CD4-positive, alpha-beta T cell (primary cell): Measurements from ENCODE around the gene APBA2. TPM values are rescaled to one million over a fixed set of nuclear protein-coding genes. Genes with fewer than 3 reads are reported as not detected.

Source experiments
- ATAC-seq: fragments of 200-7000 bp; cut with Tn5 transposase; one replicate; pipeline ENCODE4 v1.10.0; 2022; ENCODE audit warnings: mild to moderate bottlenecking; ENCODE audit not compliant: poor library complexity
- CTCF ChIA-PET: fragments of 350-600 bp; sonication (Branson Sonifier 250); formaldehyde crosslinking; loops from one replicate; lab custom pipeline; 2021; ENCODE audit warnings: antibody characterized with exemption, inconsistent platforms; lab: Charles Lee
- POLR2A ChIA-PET: fragments of 350-600 bp; sonication (Branson Sonifier 250); formaldehyde crosslinking; loops from one replicate; lab custom pipeline; 2021; ENCODE audit warnings: antibody characterized with exemption, inconsistent platforms; lab: Charles Lee
- DNase-seq, 14 experiments: peaks; one replicate each; pipeline ENCODE4 v3.0.0-alpha.2; 2013 to 2020; ENCODE audit warnings: mixed read lengths in 2 of 14
- H3K27ac ChIP-seq, 2 donors: one replicate each; pipeline versions ENCODE4 v1.5.1 to v1.7.0; 2013; ENCODE audit warnings: low read length in 2 of 2, low read depth in 1 of 2, mild to moderate bottlenecking in 1 of 2
- H3K27me3 ChIP-seq, 2 experiments: 1 replicate in 1 of 2; 2 replicates in 1 of 2; pipeline versions ENCODE4 v1.6.1 to v1.7.0; 2013; ENCODE audit warnings: low read length in 2 of 2, control low read depth in 1 of 2, mild to moderate bottlenecking in 1 of 2, moderate library complexity in 1 of 2; ENCODE audit not compliant: insufficient read depth in 2 of 2, control insufficient read depth in 1 of 2
- H3K36me3 ChIP-seq: one replicate; pipeline ENCODE4 v1.6.1; 2013; ENCODE audit warnings: low read length, control low read depth; ENCODE audit not compliant: insufficient read depth
- H3K4me1 ChIP-seq: one replicate; pipeline ENCODE4 v1.6.1; 2013; ENCODE audit warnings: low read length, control low read depth; ENCODE audit not compliant: insufficient read depth
- H3K4me3 ChIP-seq: one replicate; pipeline ENCODE4 v1.5.1; 2013; ENCODE audit warnings: mild to moderate bottlenecking, low read length, moderate library complexity
- H3K9me3 ChIP-seq, 2 experiments: 1 replicate in 1 of 2; 2 replicates in 1 of 2; pipeline versions ENCODE4 v1.6.1 to v1.7.0; 2013; ENCODE audit warnings: low read length in 2 of 2, mild to moderate bottlenecking in 2 of 2, control low read depth in 1 of 2, moderate library complexity in 1 of 2; ENCODE audit not compliant: control insufficient read depth in 1 of 2, insufficient read depth in 1 of 2
- H3K27ac Mint-ChIP-seq: one replicate; pipeline ENCODE4 v1.8.0; 2020; ENCODE audit warnings: mixed read lengths
- H3K27me3 Mint-ChIP-seq: one replicate; pipeline ENCODE4 v1.8.0; 2021; ENCODE audit warnings: mixed read lengths
- H3K36me3 Mint-ChIP-seq: one replicate; pipeline ENCODE4 v1.8.0; 2021; ENCODE audit warnings: low read depth, mixed read lengths
- H3K4me1 Mint-ChIP-seq: one replicate; pipeline ENCODE4 v1.8.0; 2021; ENCODE audit warnings: low read depth, mixed read lengths
- H3K4me3 Mint-ChIP-seq: one replicate; pipeline ENCODE4 v1.8.0; 2020; ENCODE audit warnings: mild to moderate bottlenecking, mixed read lengths
- H3K9me3 Mint-ChIP-seq: one replicate; pipeline ENCODE4 v1.8.0; 2020; ENCODE audit warnings: mixed read lengths
- CTCF ChIP-seq: fragments of 200-600 bp; IDR thresholded peaks from one replicate; pipeline ENCODE4 v1.8.0; 2022; ENCODE audit warnings: antibody characterized with exemption, mild to moderate bottlenecking
- intact Hi-C, 2 experiments: fragments of 100-400 bp; cut with DNase I in 1 of 2; cut with micrococcal nuclease in 1 of 2; formaldehyde crosslinking; loops; one replicate each; pipeline versions ENCODE4 v1.15.1 to v1.9.0; 2023 to 2025; cut with DNase I, micrococcal nuclease
- total RNA-seq, 174 experiments: library from RNA in 2 of 174; stranded (reverse) in 2 of 174; gene quantifications; one replicate each; pipeline ENCODE4 v1.2.3 and lab custom pipeline; 2021 to 2026

APBA2 gene
- total RNA-seq, 2 experiments from 2014 or later, result 123 to 126 TPM

- H3K9me3 Mint-ChIP-seq, result no peaks in the 10 kb centered on the region
- intact Hi-C loops, result no loop called here
- H3K4me1 Mint-ChIP-seq, result peaks cover 72% of the 10 kb centered on the region
- no peaks in the 10 kb centered on the region for H3K27me3 ChIP-seq
- H3K4me1 ChIP-seq, result peaks cover 43% of the 10 kb centered on the region
- peaks cover 19% of the 10 kb centered on the region for H3K36me3 Mint-ChIP-seq
- CTCF ChIA-PET, result no interaction called here
- DNase-seq, result no peak
- no peak overlapping the region for H3K27ac ChIP-seq
- H3K4me3 ChIP-seq, result no peak overlapping the region
- H3K36me3 ChIP-seq, result no peaks in the 10 kb centered on the region
- POLR2A ChIA-PET, result no interaction called here
- H3K4me3 Mint-ChIP-seq, result no peak overlapping the region
- no peak overlapping the region for H3K27ac Mint-ChIP-seq
- no peak for ATAC-seq
- H3K9me3 ChIP-seq, result peaks cover 0 to 4% of the 10 kb centered on the region in 2 experiments
- no peaks in the 10 kb centered on the region for H3K27me3 Mint-ChIP-seq
- no peak for TF ChIP-seq CTCF
Observed at GRCh38 chr15:28989239-28989830, 103.6 kb downstream of the APBA2 start.

- H3K36me3 ChIP-seq, result no peaks in the 10 kb centered on the region
- intact Hi-C loops, result no loop called here
- CTCF ChIA-PET, result no interaction called here
- POLR2A ChIA-PET, result no interaction called here
- Mint-ChIP-seq H3K27ac (no peak overlapping the region), H3K9me3 (no peaks in the 10 kb centered on the region), H3K4me3 (no peak overlapping the region), H3K4me1 (peaks cover 72% of the 10 kb centered on the region), H3K27me3 (no peaks in the 10 kb centered on the region), H3K36me3 (peaks cover 16% of the 10 kb centered on the region)
- H3K4me3 ChIP-seq, result no peak overlapping the region
- H3K27ac ChIP-seq, result no peak overlapping the region
- H3K27me3 ChIP-seq, result no peaks in the 10 kb centered on the region
- peaks cover 0 to 4% of the 10 kb centered on the region in 2 experiments for H3K9me3 ChIP-seq
- TF ChIP-seq CTCF, result no peak
- no peak for DNase-seq
- H3K4me1 ChIP-seq, result peaks cover 43% of the 10 kb centered on the region
- no peak for ATAC-seq
Observed at GRCh38 chr15:28989896-28990295, 104.1 kb downstream of the APBA2 start.

- peaks cover 72% of the 10 kb centered on the region for H3K4me1 Mint-ChIP-seq
- POLR2A ChIA-PET, result no interaction called here
- Histone ChIP-seq H3K4me3 (no peak overlapping the region), H3K9me3 (peaks cover 0 to 4% of the 10 kb centered on the region in 2 experiments), H3K27ac (no peak overlapping the region), H3K27me3 (no peaks in the 10 kb centered on the region), H3K36me3 (no peaks in the 10 kb centered on the region), H3K4me1 (peaks cover 43% of the 10 kb centered on the region)
- no peak overlapping the region for H3K4me3 Mint-ChIP-seq
- TF ChIP-seq CTCF, result no peak
- DNase-seq, result no peak
- CTCF ChIA-PET, result no interaction called here
- H3K27me3 Mint-ChIP-seq, result no peaks in the 10 kb centered on the region
- intact Hi-C loops, result no loop called here
- H3K27ac Mint-ChIP-seq, result no peak overlapping the region
- no peak for ATAC-seq
- no peaks in the 10 kb centered on the region for H3K9me3 Mint-ChIP-seq
- peaks cover 19% of the 10 kb centered on the region for H3K36me3 Mint-ChIP-seq
Observed at GRCh38 chr15:28990390-28990789, 104.6 kb downstream of the APBA2 start.
